Tibial nerve (tissue), 3 donors: ENCODE data around the gene UNKL.

Source experiments
- POLR2A ChIP-seq, 2 donors: fragments of 450-650 bp; IDR thresholded peaks; one replicate each; pipeline ENCODE4 v1.6.1; 2017; ENCODE audit warnings: antibody characterized with exemption in 2 of 2, mild to moderate bottlenecking in 2 of 2, moderate library complexity in 2 of 2
- TF ChIP-seq, protein P1 (sequence below), 5 experiments: fragments of 200-600 bp in 3 of 5; fragments of 450-650 bp in 2 of 5; sonication (generic) in 3 of 5; IDR thresholded peaks; one replicate each; pipeline ENCODE4 v1.5.1; 2016 to 2019; ENCODE audit warnings: antibody characterized with exemption in 5 of 5, mild to moderate bottlenecking in 3 of 5, moderate library complexity in 2 of 5

GRCh38 chr16:1390239-1390779, 24.2 kb downstream of the UNKL start:
- TF ChIP-seq, protein P1, sequence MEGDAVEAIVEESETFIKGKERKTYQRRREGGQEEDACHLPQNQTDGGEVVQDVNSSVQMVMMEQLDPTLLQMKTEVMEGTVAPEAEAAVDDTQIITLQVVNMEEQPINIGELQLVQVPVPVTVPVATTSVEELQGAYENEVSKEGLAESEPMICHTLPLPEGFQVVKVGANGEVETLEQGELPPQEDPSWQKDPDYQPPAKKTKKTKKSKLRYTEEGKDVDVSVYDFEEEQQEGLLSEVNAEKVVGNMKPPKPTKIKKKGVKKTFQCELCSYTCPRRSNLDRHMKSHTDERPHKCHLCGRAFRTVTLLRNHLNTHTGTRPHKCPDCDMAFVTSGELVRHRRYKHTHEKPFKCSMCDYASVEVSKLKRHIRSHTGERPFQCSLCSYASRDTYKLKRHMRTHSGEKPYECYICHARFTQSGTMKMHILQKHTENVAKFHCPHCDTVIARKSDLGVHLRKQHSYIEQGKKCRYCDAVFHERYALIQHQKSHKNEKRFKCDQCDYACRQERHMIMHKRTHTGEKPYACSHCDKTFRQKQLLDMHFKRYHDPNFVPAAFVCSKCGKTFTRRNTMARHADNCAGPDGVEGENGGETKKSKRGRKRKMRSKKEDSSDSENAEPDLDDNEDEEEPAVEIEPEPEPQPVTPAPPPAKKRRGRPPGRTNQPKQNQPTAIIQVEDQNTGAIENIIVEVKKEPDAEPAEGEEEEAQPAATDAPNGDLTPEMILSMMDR (IDR thresholded peaks at IDR 0.05): no peak
- TF ChIP-seq POLR2A (IDR thresholded peaks at IDR 0.05): no peak
